SK-N-SH (cell line): ENCODE results near the gene DDX17. TPM values are rescaled to one million over a fixed set of nuclear protein-coding genes. Genes with fewer than 3 reads are reported as not detected.

Experiments used
- CTCF ChIA-PET: fragments of 300-600, 350-600 bp; formaldehyde crosslinking; extraction: SDS; loops from one replicate; lab custom pipeline; 2021; lab: Yijun Ruan, JAX
- POLR2A ChIA-PET: fragments of 350-600 bp; sonication (Branson Sonifier 250); formaldehyde crosslinking; extraction: SDS; loops from one replicate; lab custom pipeline; 2020; ENCODE audit warnings: antibody characterized with exemption, inconsistent platforms; lab: Yijun Ruan, JAX
- DNase-seq: peaks from one replicate; pipeline ENCODE4 v3.0.0; 2012
- H2AFZ ChIP-seq: fragments of 200-600 bp; sonication (generic); 2 replicates; pipeline ENCODE4 v1.8.1; 2016; ENCODE audit warnings: antibody characterized with exemption, mild to moderate bottlenecking, low read depth
- H3F3A ChIP-seq: fragments of 200-600 bp; sonication (generic); replicated peaks from 2 replicates; pipeline ENCODE3; 2016; ENCODE audit warnings: antibody characterized with exemption, mild to moderate bottlenecking; ENCODE audit not compliant: insufficient read depth
- H3K27ac ChIP-seq, 2 experiments: fragments of 200-500 bp in 1 of 2; fragments of 200-600 bp in 1 of 2; sonication (Bioruptor generic) in 1 of 2; sonication (generic), shearing (Covaris generic) in 1 of 2; 2 replicates each; pipeline versions ENCODE4 v1.5.1 to v1.6.1; 2014 to 2016; ENCODE audit warnings: low read depth in 2 of 2, inconsistent platforms in 1 of 2, low read length in 1 of 2, mild to moderate bottlenecking in 1 of 2, mixed read lengths in 1 of 2
- H3K27me3 ChIP-seq: fragments of 200-600 bp; sonication (generic), shearing (Covaris generic); 2 replicates; pipeline ENCODE4 v1.6.1; 2016; ENCODE audit warnings: mixed run types; ENCODE audit not compliant: insufficient read depth
- H3K36me3 ChIP-seq, 2 experiments: fragments of 200-500 bp in 1 of 2; fragments of 200-600 bp in 1 of 2; sonication (Bioruptor generic) in 1 of 2; sonication (generic) in 1 of 2; replicated peaks in 1 of 2; 2 replicates each; pipeline versions ENCODE3 to v1.5.1; 2014 to 2016; ENCODE audit warnings: low read length in 1 of 2, mild to moderate bottlenecking in 1 of 2; ENCODE audit not compliant: insufficient read depth in 2 of 2, control insufficient read depth in 1 of 2
- H3K4me1 ChIP-seq, 2 experiments: fragments of 200-500 bp in 1 of 2; fragments of 200-600 bp in 1 of 2; sonication (Bioruptor generic) in 1 of 2; sonication (generic), shearing (Covaris generic) in 1 of 2; 2 replicates each; pipeline versions ENCODE4 v1.5.1 to v1.6.1; 2014 to 2016; ENCODE audit warnings: low read depth in 1 of 2, low read length in 1 of 2, mixed run types in 1 of 2; ENCODE audit not compliant: insufficient read depth in 2 of 2, control insufficient read depth in 1 of 2
- H3K4me2 ChIP-seq: fragments of 200-600 bp; sonication (generic), shearing (Covaris generic); 2 replicates; pipeline ENCODE4 v1.6.1; 2017; ENCODE audit warnings: mixed run types
- H3K4me3 ChIP-seq, 2 experiments: fragments of 200-500 bp in 1 of 2; fragments of 200-600 bp in 1 of 2; sonication (Bioruptor generic) in 1 of 2; sonication (generic), shearing (Covaris generic) in 1 of 2; 2 replicates each; pipeline versions ENCODE4 v1.5.1 to v1.8.1; 2014 to 2016; ENCODE audit warnings: low read depth in 2 of 2, inconsistent platforms in 1 of 2, low read length in 1 of 2, mild to moderate bottlenecking in 1 of 2, mixed read lengths in 1 of 2, moderate library complexity in 1 of 2
- H3K79me2 ChIP-seq: fragments of 200-600 bp; sonication (generic); 2 replicates; pipeline ENCODE4 v1.8.1; 2017; ENCODE audit warnings: mild to moderate bottlenecking; ENCODE audit not compliant: insufficient read depth
- H3K9ac ChIP-seq: fragments of 200-600 bp; sonication (generic); 2 replicates; pipeline ENCODE4 v1.6.1; 2017; ENCODE audit warnings: mixed run types
- H3K9me2 ChIP-seq: fragments of 200-600 bp; sonication (generic); 2 replicates; pipeline ENCODE4 v1.6.1; 2017; ENCODE audit warnings: mixed run types
- H3K9me3 ChIP-seq: fragments of 200-600 bp; sonication (generic); 2 replicates; pipeline ENCODE4 v1.6.1; 2017; ENCODE audit warnings: mixed run types, mild to moderate bottlenecking, moderate library complexity
- H4K20me1 ChIP-seq: fragments of 200-600 bp; sonication (generic); 2 replicates; pipeline ENCODE4 v1.6.1; 2017; ENCODE audit warnings: mild to moderate bottlenecking, mixed run types; ENCODE audit not compliant: insufficient read depth
- CTCF ChIP-seq: fragments of 200-600 bp; sonication (generic); IDR thresholded peaks from 2 replicates; pipeline ENCODE4 v1.6.1; 2017; ENCODE audit warnings: antibody characterized with exemption, mild to moderate bottlenecking, moderate library complexity
- EP300 ChIP-seq, 2 experiments: IDR thresholded peaks; 2 replicates each; pipeline versions ENCODE4 v1.4.0 to v1.6.1; 2012; ENCODE audit warnings: borderline replicate concordance in 1 of 2, low read depth in 1 of 2, low read length in 1 of 2
- FOSL2 ChIP-seq: IDR thresholded peaks from 2 replicates; pipeline ENCODE4 v1.4.0; 2012; ENCODE audit warnings: low read depth, mild to moderate bottlenecking, moderate library complexity, borderline replicate concordance
- MXI1 ChIP-seq: IDR thresholded peaks from 2 replicates; pipeline ENCODE4 v1.6.1; 2012; ENCODE audit warnings: mild to moderate bottlenecking, low read depth, low read length, improper control_type of control experiment
- NRF1 ChIP-seq: IDR thresholded peaks from 2 replicates; pipeline ENCODE4 v1.6.1; 2012; ENCODE audit warnings: low read depth, mild to moderate bottlenecking, low read length
- RAD21 ChIP-seq: IDR thresholded peaks from 2 replicates; pipeline ENCODE4 v1.6.1; 2012; ENCODE audit warnings: mild to moderate bottlenecking, low read length
- RCOR1 ChIP-seq: fragments of 150-350 bp; IDR thresholded peaks from 2 replicates; pipeline ENCODE4 v1.6.1; 2017; ENCODE audit warnings: antibody characterized with exemption, low read length
- TAF1 ChIP-seq: IDR thresholded peaks from 2 replicates; pipeline ENCODE4 v1.6.1; 2012; ENCODE audit warnings: low read depth, mild to moderate bottlenecking, low read length, moderate library complexity, borderline replicate concordance
- YY1 ChIP-seq: IDR thresholded peaks from 2 replicates; pipeline ENCODE4 v1.4.0; 2012; ENCODE audit warnings: low read depth, mild to moderate bottlenecking
- WGBS: methylation state at CpG from one replicate; pipeline ENCODE4 v1.1.6; 2017; ENCODE audit warnings: low lambda C conversion rate; 5-methylcytosine and 5-hydroxymethylcytosine counted together
- polyA plus RNA-seq, 3 experiments: library from polyadenylated mRNA; depleted of rRNA; stranded (reverse); fragments of >200 nt; gene quantifications; 2 replicates each; pipeline ENCODE4 v1.2.3, GENCODE V29; 2012
- TF ChIP-seq, protein P1 (sequence below): IDR thresholded peaks from 2 replicates; pipeline ENCODE4 v1.4.0; 2012; ENCODE audit warnings: low read depth, borderline replicate concordance

Gene DDX17
- polyA plus RNA-seq, 1 of the 3 experiments (the other 2 are of a cell fraction), result 111 TPM

GRCh38 chr22:38442967-38443627 is 63.0 kb downstream of the DDX17 start:
- Histone ChIP-seq H4K20me1 (no peaks in the 10 kb centered on the region), H3K79me2 (no peaks in the 10 kb centered on the region), H3K27me3 (no peaks in the 10 kb centered on the region), H2AFZ (no peak overlapping the region), H3K9me2 (no peaks in the 10 kb centered on the region), H3K9ac (no peak overlapping the region), H3K4me2 (no peak overlapping the region), H3K36me3 (no peaks in the 10 kb centered on the region), H3K27ac (no peak overlapping the region), H3K4me3 (no peak overlapping the region), H3K4me1 (no peaks in the 10 kb centered on the region), H3K9me3 (no peaks in the 10 kb centered on the region), H3F3A (no peaks in the 10 kb centered on the region)
- ChIA-PET CTCF (no interaction called here), POLR2A (no interaction called here)
- no peak for DNase-seq
- TF ChIP-seq RAD21, result no peak
- 75% methylated on average over 6 of the region's 13 CpGs for WGBS

DNA sequence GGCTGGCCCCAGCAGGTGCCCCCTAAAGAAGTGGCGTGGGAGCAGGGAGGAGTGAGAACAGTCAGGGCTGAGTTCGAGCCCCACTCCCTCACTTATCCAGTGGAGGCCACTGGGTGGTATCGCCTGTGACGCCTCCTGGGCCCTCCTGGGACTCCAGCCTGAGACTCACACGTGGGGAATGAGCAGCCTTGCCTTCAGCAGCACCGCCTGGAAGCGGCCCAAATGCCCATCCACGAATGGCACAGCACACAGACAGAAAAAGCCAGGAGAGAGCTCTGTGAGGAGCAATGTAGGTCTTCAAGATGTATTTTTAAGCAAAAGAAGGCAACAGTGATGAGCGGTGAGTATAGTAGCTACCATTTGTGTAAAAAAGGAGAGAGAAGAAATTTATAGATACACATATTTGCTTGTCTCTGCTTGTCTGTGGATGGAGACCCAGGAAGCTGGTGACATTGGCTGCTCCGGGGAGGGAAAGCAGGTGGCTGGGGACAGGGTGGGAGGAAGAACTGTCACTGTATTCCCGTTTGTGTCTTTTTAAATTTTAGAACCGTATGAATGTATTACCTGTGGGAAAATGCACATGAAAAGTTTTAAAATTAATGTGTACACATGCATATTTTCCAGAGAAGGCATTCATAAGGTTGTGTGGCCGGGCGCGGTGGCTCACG is 64.4 kb downstream of the DDX17 start:
- Histone ChIP-seq H3K27me3 (no peaks in the 10 kb centered on the region), H2AFZ (no peak overlapping the region), H3K4me3 (no peak overlapping the region), H3K4me1 (no peaks in the 10 kb centered on the region), H3K9me3 (no peaks in the 10 kb centered on the region), H3K27ac (no peak overlapping the region), H3K9me2 (no peaks in the 10 kb centered on the region), H4K20me1 (no peaks in the 10 kb centered on the region), H3F3A (no peaks in the 10 kb centered on the region), H3K4me2 (no peak overlapping the region), H3K9ac (no peak overlapping the region), H3K79me2 (no peaks in the 10 kb centered on the region), H3K36me3 (no peaks in the 10 kb centered on the region)
- ChIA-PET CTCF (no interaction called here), POLR2A (no interaction called here)
- WGBS, result 72% methylated on average over 12 of the region's 16 CpGs
- DNase-seq, result no peak
- TF ChIP-seq CTCF (no peak), YY1 (no peak), FOSL2 (no peak), TAF1 (no peak), NRF1 (no peak), MXI1 (no peak), RCOR1 (no peak), EP300 (IDR thresholded peaks at IDR 0.05; ENCODE audit: borderline replicate concordance in 1 of 2, low read depth in 1 of 2, low read length in 1 of 2) (no peak)
- TF ChIP-seq, protein P1, sequence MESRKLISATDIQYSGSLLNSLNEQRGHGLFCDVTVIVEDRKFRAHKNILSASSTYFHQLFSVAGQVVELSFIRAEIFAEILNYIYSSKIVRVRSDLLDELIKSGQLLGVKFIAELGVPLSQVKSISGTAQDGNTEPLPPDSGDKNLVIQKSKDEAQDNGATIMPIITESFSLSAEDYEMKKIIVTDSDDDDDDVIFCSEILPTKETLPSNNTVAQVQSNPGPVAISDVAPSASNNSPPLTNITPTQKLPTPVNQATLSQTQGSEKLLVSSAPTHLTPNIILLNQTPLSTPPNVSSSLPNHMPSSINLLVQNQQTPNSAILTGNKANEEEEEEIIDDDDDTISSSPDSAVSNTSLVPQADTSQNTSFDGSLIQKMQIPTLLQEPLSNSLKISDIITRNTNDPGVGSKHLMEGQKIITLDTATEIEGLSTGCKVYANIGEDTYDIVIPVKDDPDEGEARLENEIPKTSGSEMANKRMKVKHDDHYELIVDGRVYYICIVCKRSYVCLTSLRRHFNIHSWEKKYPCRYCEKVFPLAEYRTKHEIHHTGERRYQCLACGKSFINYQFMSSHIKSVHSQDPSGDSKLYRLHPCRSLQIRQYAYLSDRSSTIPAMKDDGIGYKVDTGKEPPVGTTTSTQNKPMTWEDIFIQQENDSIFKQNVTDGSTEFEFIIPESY, result no peak
